ENCODE results near the gene INPP5E. TPM values are rescaled to one million over a fixed set of nuclear protein-coding genes. Genes with fewer than 3 reads are reported as not detected.

Gene INPP5E
- total RNA-seq, 4 donors from 2014 or later: 10.0 to 17.8 (median 12.1) TPM

DNA sequence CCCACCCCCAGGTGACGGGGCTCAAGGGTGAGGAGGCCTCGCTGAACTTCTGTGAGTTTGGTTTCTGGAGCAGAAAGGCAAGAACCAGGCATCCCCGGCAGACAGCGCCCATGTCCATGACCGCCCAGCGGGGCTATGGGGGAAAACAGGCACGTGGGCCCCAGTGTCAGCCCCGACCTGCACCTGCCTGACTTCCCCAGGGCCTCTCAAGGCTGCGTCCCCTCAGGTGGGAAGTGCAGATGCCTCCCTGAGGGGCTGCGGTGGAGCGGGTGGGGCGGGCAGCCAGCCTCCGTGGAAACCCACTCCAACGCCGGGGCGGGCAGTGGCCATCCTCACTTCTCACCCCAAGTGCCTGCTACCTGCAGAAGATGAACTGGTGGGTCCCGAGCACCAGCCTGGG, 59.3 kb downstream of the INPP5E start:
- 77 to 94% methylated on average over 3 to 15 of the region's 17 CpGs for WGBS, 2 donors
- H3K4me3 ChIP-seq (ENCODE audit: low read depth, poor library complexity, severe bottlenecking): no peak overlapping the region
- TF ChIP-seq, protein P1, sequence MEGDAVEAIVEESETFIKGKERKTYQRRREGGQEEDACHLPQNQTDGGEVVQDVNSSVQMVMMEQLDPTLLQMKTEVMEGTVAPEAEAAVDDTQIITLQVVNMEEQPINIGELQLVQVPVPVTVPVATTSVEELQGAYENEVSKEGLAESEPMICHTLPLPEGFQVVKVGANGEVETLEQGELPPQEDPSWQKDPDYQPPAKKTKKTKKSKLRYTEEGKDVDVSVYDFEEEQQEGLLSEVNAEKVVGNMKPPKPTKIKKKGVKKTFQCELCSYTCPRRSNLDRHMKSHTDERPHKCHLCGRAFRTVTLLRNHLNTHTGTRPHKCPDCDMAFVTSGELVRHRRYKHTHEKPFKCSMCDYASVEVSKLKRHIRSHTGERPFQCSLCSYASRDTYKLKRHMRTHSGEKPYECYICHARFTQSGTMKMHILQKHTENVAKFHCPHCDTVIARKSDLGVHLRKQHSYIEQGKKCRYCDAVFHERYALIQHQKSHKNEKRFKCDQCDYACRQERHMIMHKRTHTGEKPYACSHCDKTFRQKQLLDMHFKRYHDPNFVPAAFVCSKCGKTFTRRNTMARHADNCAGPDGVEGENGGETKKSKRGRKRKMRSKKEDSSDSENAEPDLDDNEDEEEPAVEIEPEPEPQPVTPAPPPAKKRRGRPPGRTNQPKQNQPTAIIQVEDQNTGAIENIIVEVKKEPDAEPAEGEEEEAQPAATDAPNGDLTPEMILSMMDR (IDR thresholded peaks at IDR 0.05): no peak
- no peak for TF ChIP-seq POLR2A (IDR thresholded peaks at IDR 0.05)
- no peak for DNase-seq (ENCODE audit: low spot score in 2 of 2)
- intact Hi-C loops (cut with DNase I; ENCODE audit: low total_unique reads): no loop called here

DNA sequence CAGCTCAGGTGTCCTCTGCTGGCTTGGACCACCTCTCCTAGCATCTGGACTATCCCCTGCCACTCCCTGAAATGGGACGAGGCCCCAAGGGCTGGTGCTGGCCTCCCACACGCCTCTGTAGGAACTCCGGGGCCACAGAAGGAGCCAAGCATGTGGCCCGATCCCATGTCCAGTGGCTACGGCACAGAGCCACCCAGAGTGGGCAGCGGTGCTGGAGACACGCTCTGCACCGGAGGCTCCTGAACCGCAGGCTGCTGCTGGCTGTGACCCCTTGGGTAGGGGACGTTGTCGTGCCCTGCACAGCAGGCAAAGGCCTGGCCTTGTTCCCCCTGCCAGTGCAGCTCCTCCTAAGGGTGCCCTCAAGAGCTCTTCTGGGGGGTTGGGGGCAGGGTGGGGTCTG, 59.8 kb downstream of the INPP5E start:
- H3K4me3 ChIP-seq (ENCODE audit: low read depth, poor library complexity, severe bottlenecking): no peak overlapping the region
- WGBS, 2 donors: 76 to 89% methylated on average over 4 to 11 of the region's 11 CpGs
- TF ChIP-seq, protein P1 (IDR thresholded peaks at IDR 0.05): no peak
- TF ChIP-seq POLR2A (IDR thresholded peaks at IDR 0.05): no peak
- DNase-seq (ENCODE audit: low spot score in 2 of 2): no peak
- intact Hi-C loops (cut with DNase I; ENCODE audit: low total_unique reads): no loop called here

DNA sequence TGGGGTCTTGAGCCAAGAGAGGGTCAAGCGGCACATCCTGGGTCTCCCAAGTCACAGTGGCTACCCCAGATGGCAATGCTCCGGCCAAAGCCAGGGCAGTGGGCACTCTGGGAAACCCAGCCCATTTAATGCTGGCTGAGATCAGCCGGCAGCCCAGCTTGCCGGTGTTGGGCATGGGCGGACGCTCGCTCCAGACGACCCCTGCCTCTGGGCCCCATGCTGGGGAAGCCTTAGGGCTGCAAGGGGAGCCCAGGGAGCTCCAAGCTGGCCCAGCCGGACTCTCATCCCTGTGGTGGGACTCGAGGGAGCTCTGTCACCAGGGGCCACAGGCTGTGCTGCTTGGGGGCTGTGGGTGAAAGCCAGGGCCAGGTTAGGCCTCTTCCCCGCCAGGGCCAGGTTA, 60.2 kb downstream of the INPP5E start:
- H3K4me3 ChIP-seq (ENCODE audit: low read depth, poor library complexity, severe bottlenecking): no peak overlapping the region
- 82 to 93% methylated on average over 5 to 7 of the region's 11 CpGs for WGBS, 2 donors
- TF ChIP-seq, protein P1 (IDR thresholded peaks at IDR 0.05): no peak
- TF ChIP-seq POLR2A (IDR thresholded peaks at IDR 0.05): no peak
- intact Hi-C loops (cut with DNase I; ENCODE audit: low total_unique reads): no loop called here
- no peak for DNase-seq (ENCODE audit: low spot score in 2 of 2)

DNA sequence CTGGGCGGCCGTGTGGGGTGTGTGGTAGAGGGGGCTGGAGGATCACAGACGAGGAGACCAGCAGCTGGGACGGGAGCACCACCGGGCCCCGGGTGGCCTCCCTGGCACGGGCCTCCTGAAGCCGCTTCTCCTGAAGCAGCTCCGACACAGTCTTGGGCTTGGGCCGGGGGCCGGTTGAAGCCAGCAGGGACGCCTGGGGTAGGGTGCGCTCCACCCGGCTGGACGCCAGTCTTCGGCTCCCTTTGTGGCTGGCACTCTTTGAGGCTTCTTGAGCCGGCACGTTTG, 60.7 kb downstream of the INPP5E start:
- H3K4me3 ChIP-seq (ENCODE audit: low read depth, poor library complexity, severe bottlenecking): no peak overlapping the region
- no peak for DNase-seq (ENCODE audit: low spot score in 2 of 2)
- WGBS, 2 donors: 83 to 89% methylated on average over 13 to 16 of the region's 18 CpGs
- TF ChIP-seq, protein P1 (IDR thresholded peaks at IDR 0.05): no peak
- TF ChIP-seq POLR2A (IDR thresholded peaks at IDR 0.05): no peak
- intact Hi-C loops (cut with DNase I; ENCODE audit: low total_unique reads): no loop called here

Other genes with a start within 250 kb of the INPP5E start
- gene LHX3, start 234.7 kb downstream of the INPP5E start, total RNA-seq: under 1 TPM in 1 of 4 donors, not detected in 3; 0.42 TPM
- gene QSOX2, start 194.0 kb downstream of the INPP5E start, total RNA-seq: 10 to 100 TPM in 2 of 4 donors, 1 to 10 TPM in 2; 8.7 to 13.0 (median 11.1) TPM
- gene CCDC187, start 135.8 kb downstream of the INPP5E start, total RNA-seq: 1 to 10 TPM in 1 of 4 donors, not detected in 3; 1.1 TPM
- 10 to 100 TPM; 21.0 to 37.1 (median 28.1) TPM for gene GPSM1, start 112.3 kb downstream of the INPP5E start, total RNA-seq
- gene DNLZ, start 76.1 kb downstream of the INPP5E start, total RNA-seq: 10 to 100 TPM; 30.9 to 64.6 (median 44.1) TPM
- 1 to 10 TPM; 2.4 to 4.2 (median 3.2) TPM for gene CARD9, start 66.2 kb downstream of the INPP5E start, total RNA-seq
- 1 to 10 TPM; 5.9 to 9.9 (median 9.6) TPM for gene SNAPC4, start 39.7 kb downstream of the INPP5E start, total RNA-seq
- gene ENTR1, start 29.2 kb downstream of the INPP5E start, total RNA-seq: 10 to 100 TPM; 29.8 to 46.2 (median 36.6) TPM
- gene PMPCA, start 29.2 kb downstream of the INPP5E start, total RNA-seq: 10 to 100 TPM; 35.9 to 59.6 (median 38.1) TPM
- 10 to 100 TPM; 58.4 to 77.8 (median 58.5) TPM for gene SEC16A, start 43.2 kb upstream of the INPP5E start, total RNA-seq
- 10 to 100 TPM; 79.7 to 95.3 (median 82.8) TPM for gene NOTCH1, start 106.2 kb upstream of the INPP5E start, total RNA-seq
- gene EGFL7, start 223.1 kb upstream of the INPP5E start, total RNA-seq: 10 to 100 TPM; 27.8 to 62.2 (median 46.2) TPM
- gene AGPAT2, start 247.6 kb upstream of the INPP5E start, total RNA-seq: 10 to 100 TPM; 52.4 to 77.7 (median 63.5) TPM

Measured in lower leg skin (tissue), 4 donors.